Right renal pelvis (tissue), 4 donors: ENCODE results near the gene AP5S1. TPM values are rescaled to one million over a fixed set of nuclear protein-coding genes. Genes with fewer than 3 reads are reported as not detected.

Experiments used
- DNase-seq, 4 donors: peaks; one replicate each; pipeline ENCODE4 v3.0.0-alpha.2; 2013; ENCODE audit warnings: low read depth in 4 of 4, low spot score in 3 of 4, missing footprints in 1 of 4
- polyA plus RNA-seq, 4 donors: library from polyadenylated mRNA; unstranded; fragments of 120-200 nt; gene quantifications; one replicate each; pipeline ENCODE4 v1.2.1, GENCODE V29; 2013; ENCODE audit not compliant: insufficient read length in 4 of 4

AP5S1 gene
- polyA plus RNA-seq, 4 donors = 8.5 to 11.3 (median 9.9) TPM

DNA sequence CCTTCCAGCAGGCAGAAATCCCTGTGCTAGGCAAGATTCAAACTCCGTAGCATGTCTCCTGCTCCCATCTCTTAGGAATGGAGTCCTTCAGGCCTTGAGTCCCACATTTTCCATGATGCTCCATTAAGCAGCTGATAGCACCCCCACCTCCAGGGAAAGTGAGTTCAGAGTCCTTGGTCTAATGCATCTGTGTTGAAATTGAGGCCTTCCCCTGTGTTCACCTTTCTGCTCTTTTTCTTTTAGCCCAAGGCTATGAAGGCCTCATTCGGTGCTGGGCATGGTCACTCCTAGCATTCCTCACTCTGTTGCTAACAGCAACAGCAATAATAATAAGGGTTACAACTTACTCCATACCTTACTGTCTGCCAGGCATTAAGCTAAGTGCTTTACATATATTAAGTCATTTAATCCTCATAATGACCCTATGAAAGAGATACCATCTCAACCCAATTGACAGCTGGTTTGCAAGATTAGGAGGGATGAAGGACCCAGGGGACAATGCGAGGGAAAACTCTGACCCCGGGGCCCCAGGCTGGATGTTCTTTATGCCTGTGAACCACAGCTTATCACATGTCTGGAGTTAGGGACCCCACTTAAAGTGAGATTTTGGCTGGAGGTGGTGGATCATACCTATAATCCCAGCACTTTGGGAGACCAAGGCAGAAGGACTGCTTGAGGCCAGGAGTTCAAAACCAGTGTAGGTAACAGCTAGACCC lies 51.4 kb downstream of the AP5S1 start:
- DNase-seq = no peak

DNA sequence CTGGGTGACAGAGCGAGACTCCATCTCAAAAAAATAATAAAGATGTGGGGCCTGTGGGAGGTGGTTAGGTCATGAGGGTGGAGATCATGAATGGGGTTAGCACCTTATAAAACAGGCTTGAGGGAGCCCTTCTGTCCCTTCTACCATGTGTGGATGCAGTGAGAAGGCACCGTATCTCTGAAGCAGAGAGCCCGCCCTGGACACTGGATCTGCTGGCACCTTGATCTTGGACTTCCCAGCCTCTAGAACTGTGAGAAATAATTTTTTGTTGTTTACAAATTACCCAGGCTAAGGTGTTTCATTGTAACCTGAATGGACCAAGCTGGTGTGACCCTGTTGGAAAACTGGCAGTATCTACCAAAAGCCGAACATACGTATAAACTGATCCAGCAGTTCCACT lies 53.2 kb downstream of the AP5S1 start:
- no peak for DNase-seq

DNA sequence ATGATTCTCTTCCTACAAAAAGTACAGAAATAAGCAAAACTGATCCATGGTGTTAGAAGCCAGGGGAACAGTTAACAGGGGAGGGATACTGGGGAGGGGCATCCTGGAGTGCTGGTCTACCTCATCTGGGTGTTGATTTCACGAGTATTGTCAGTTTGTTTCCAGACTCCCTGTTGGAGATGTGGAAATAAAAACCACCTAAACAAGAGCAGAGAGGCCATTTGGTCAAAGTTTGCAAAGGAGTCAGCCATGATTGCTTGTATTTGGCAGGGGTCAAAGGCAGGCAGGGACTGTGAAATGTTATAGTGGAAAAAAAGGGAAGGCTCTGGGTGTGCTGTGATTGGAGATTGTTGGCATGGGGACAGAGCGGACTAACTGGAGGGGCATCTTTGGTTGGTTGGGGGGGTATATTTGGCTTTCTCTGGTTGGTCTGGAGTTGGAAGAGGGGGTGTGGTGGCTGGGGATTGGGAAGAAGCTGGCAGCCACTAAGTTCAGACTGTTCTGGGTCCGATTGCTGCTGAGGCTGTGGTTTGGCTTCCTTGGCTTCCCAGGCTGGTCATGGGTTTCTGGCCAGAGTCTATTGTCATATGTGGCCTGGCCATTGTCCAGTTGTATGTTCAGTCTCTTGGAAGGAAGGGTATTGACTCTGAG lies 54.0 kb downstream of the AP5S1 start:
- DNase-seq = no peak

DNA sequence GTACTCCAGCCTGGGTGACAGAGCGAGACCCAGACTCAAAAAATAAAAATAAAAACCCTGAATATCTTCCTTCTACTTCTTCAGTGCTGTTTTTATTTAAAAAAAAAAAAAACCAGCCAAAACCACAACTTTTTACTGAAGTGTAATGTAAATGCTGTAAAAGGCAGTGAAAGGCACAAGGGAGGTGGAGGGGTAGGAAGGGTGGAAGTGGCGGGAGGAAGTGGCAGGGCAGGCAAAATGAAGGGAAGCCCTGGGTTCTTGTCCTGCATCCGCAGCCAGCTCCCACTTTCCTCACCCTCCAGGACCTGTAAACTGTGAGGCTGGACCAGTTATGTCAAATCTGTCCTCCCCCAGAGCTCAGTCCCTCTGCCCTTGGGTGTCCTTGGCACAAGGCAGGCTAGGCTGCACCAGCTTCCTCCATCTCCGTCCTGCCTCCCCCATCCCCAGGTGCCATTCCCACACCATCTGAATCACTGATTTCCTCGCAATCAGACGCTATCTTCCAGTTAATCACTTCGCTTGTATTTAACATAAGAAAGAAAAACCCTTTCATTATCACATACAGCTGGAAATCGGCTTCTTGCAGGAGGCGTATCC lies 55.1 kb downstream of the AP5S1 start:
- DNase-seq = no peak

DNA sequence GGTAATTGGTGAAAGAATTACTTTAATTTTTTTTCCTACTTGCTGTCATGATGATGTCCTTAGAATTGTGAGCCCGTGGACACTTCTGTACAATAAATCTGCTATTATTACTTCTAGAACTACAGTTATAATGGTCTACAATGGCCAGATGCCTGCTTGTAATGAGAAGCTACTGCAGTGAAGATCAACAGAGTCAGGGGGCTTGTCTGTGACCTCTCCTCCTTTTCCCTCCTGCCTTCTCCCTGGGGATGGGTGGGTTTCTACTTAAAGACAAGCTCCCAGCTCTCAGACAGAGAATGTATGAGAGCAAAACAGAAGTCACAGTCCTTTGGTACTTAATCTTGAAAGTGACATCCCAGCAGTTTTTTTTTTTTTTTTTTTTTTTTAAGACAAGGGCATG lies 55.7 kb downstream of the AP5S1 start:
- no peak for DNase-seq

DNA sequence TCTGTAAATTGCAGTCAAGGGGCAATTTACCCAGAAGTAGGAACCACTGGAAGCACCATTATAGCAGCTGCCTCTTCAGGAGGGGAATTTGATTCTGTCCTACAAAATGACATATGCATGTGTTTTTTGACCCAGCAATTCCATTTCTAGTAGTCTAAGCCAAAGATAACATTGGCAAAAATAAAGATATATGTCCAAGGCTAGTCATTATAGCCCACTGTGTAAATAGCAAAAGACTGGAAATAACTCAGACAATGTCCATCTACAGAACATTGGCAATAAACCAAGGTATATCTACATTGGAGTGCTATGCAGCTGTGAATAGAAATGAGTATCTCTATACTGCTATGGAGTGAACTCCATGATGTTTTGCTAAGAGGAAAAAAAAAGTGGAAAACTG lies 56.3 kb downstream of the AP5S1 start:
- DNase-seq = no peak

Other genes with a start within 250 kb of the AP5S1 start
- under 1 TPM in 2 of 4 donors, not detected in 2; 0.13 to 0.20 TPM for gene GFRA4, start 157.1 kb upstream of the AP5S1 start, polyA plus RNA-seq
- gene ADAM33, start 138.5 kb upstream of the AP5S1 start, polyA plus RNA-seq = 10 to 100 TPM in 1 of 4 donors, 1 to 10 TPM in 3; 6.5 to 10.5 (median 8.8) TPM
- gene SIGLEC1, start 107.9 kb upstream of the AP5S1 start, polyA plus RNA-seq = 1 to 10 TPM in 1 of 4 donors, under 1 TPM in 3; 0.51 to 1.3 (median 0.76) TPM
- gene HSPA12B, start 87.9 kb upstream of the AP5S1 start, polyA plus RNA-seq = 10 to 100 TPM; 13.3 to 19.0 (median 14.6) TPM
- gene ADISSP, start 52.8 kb upstream of the AP5S1 start, polyA plus RNA-seq = 10 to 100 TPM; 19.7 to 26.8 (median 24.1) TPM
- gene SPEF1, start 39.1 kb upstream of the AP5S1 start, polyA plus RNA-seq = 1 to 10 TPM; 1.3 to 3.1 (median 1.7) TPM
- gene CENPB, start 33.8 kb upstream of the AP5S1 start, polyA plus RNA-seq = 10 to 100 TPM; 37.3 to 52.2 (median 40.1) TPM
- gene CDC25B, start 24.2 kb upstream of the AP5S1 start, polyA plus RNA-seq = 10 to 100 TPM; 33.7 to 43.1 (median 38.4) TPM
- 10 to 100 TPM; 24.7 to 29.8 (median 26.6) TPM for gene MAVS, start 26.3 kb downstream of the AP5S1 start, polyA plus RNA-seq
- 10 to 100 TPM; 30.9 to 41.2 (median 33.8) TPM for gene PANK2, start 68.8 kb downstream of the AP5S1 start, polyA plus RNA-seq
- 10 to 100 TPM; 20.0 to 26.4 (median 22.5) TPM for gene RNF24, start 195.0 kb downstream of the AP5S1 start, polyA plus RNA-seq